NCI-H1417 treated with DMSO at 0.1 percent for 48 hours (cell line): Measurements from ENCODE around the gene LENG1.
"Not testable (repeated sequence)": the region's sequence is repeated elsewhere in the genome, so short reads cannot be mapped to it uniquely, and the experiment has no call there.

Experiments
- DNase-seq: peaks from one replicate; lab custom pipeline; 2025; lab: John Stamatoyannopoulos, UW

LENG1 gene

GRCh38 chr19:54189735-54190502, 30.4 kb upstream of the LENG1 start:
- peak; percentile 94 for DNase-seq

GRCh38 chr19:54189145-54189734, 29.7 kb upstream of the LENG1 start, which contains the start of gene MBOAT7:
MBOAT7 (minus strand) TSS chr19:54189580; CDS start chr19:54188508, 1,072 bp downstream.
- no peak for DNase-seq

- DNase-seq, result no peak
Measured at GRCh38 chr19:54188215-54188871, 28.8 kb upstream of the LENG1 start.

GRCh38 chr19:54186934-54187381, 27.4 kb upstream of the LENG1 start:
- no peak for DNase-seq

- DNase-seq, result no peak
Measured at GRCh38 chr19:54186351-54186750, 26.8 kb upstream of the LENG1 start.

GRCh38 chr19:54183431-54183830, 23.9 kb upstream of the LENG1 start:
- no peak for DNase-seq

GRCh38 chr19:54181894-54182293, 22.4 kb upstream of the LENG1 start:
- DNase-seq, result not testable (repeated sequence)

GRCh38 chr19:54180691-54181091, 21.2 kb upstream of the LENG1 start:
- DNase-seq, result no peak

- peak; percentile 52 for DNase-seq
Measured at GRCh38 chr19:54179921-54180461, 20.5 kb upstream of the LENG1 start.

- no peak for DNase-seq
Measured at GRCh38 chr19:54179262-54179852, 19.8 kb upstream of the LENG1 start.

- DNase-seq, result no peak
Measured at GRCh38 chr19:54178581-54179261, 19.2 kb upstream of the LENG1 start.

GRCh38 chr19:54173951-54174834, 14.7 kb upstream of the LENG1 start:
- DNase-seq, result no peak

- DNase-seq, result no peak
Measured at GRCh38 chr19:54173359-54173699, 13.8 kb upstream of the LENG1 start.

- no peak for DNase-seq
Measured at GRCh38 chr19:54172471-54173358, 13.2 kb upstream of the LENG1 start, which contains the start of gene TMC4. TMC4 (minus strand) TSS chr19:54173160; CDS start chr19:54173117, 43 bp downstream.

- not testable (repeated sequence) for DNase-seq
Measured at GRCh38 chr19:54171736-54172431, 12.4 kb upstream of the LENG1 start.

- no peak for DNase-seq
Measured at GRCh38 chr19:54169149-54169740, 9.7 kb upstream of the LENG1 start.

GRCh38 chr19:54168174-54168917, 8.8 kb upstream of the LENG1 start:
- no peak for DNase-seq

- no peak for DNase-seq
Measured at GRCh38 chr19:54165222-54165621, 5.7 kb upstream of the LENG1 start.
